SK-N-SH (cell line): ENCODE measurements around the gene SNAP25. TPM values are rescaled to one million over a fixed set of nuclear protein-coding genes. Genes with fewer than 3 reads are reported as not detected.

ENCODE experiments used
- CTCF ChIA-PET: fragments of 300-600, 350-600 bp; formaldehyde crosslinking; extraction: SDS; loops from one replicate; lab custom pipeline; 2021; lab: Yijun Ruan, JAX
- POLR2A ChIA-PET: fragments of 350-600 bp; sonication (Branson Sonifier 250); formaldehyde crosslinking; extraction: SDS; loops from one replicate; lab custom pipeline; 2020; ENCODE audit warnings: antibody characterized with exemption, inconsistent platforms; lab: Yijun Ruan, JAX
- DNase-seq: peaks from one replicate; pipeline ENCODE4 v3.0.0; 2012
- H2AFZ ChIP-seq: fragments of 200-600 bp; sonication (generic); 2 replicates; pipeline ENCODE4 v1.8.1; 2016; ENCODE audit warnings: antibody characterized with exemption, mild to moderate bottlenecking, low read depth
- H3F3A ChIP-seq: fragments of 200-600 bp; sonication (generic); replicated peaks from 2 replicates; pipeline ENCODE3; 2016; ENCODE audit warnings: antibody characterized with exemption, mild to moderate bottlenecking; ENCODE audit not compliant: insufficient read depth
- H3K27ac ChIP-seq, 2 experiments: fragments of 200-500 bp in 1 of 2; fragments of 200-600 bp in 1 of 2; sonication (Bioruptor generic) in 1 of 2; sonication (generic), shearing (Covaris generic) in 1 of 2; 2 replicates each; pipeline versions ENCODE4 v1.5.1 to v1.6.1; 2014 to 2016; ENCODE audit warnings: low read depth in 2 of 2, inconsistent platforms in 1 of 2, low read length in 1 of 2, mild to moderate bottlenecking in 1 of 2, mixed read lengths in 1 of 2
- H3K27me3 ChIP-seq: fragments of 200-600 bp; sonication (generic), shearing (Covaris generic); 2 replicates; pipeline ENCODE4 v1.6.1; 2016; ENCODE audit warnings: mixed run types; ENCODE audit not compliant: insufficient read depth
- H3K36me3 ChIP-seq, 2 experiments: fragments of 200-500 bp in 1 of 2; fragments of 200-600 bp in 1 of 2; sonication (Bioruptor generic) in 1 of 2; sonication (generic) in 1 of 2; replicated peaks in 1 of 2; 2 replicates each; pipeline versions ENCODE3 to v1.5.1; 2014 to 2016; ENCODE audit warnings: low read length in 1 of 2, mild to moderate bottlenecking in 1 of 2; ENCODE audit not compliant: insufficient read depth in 2 of 2, control insufficient read depth in 1 of 2
- H3K4me1 ChIP-seq, 2 experiments: fragments of 200-500 bp in 1 of 2; fragments of 200-600 bp in 1 of 2; sonication (Bioruptor generic) in 1 of 2; sonication (generic), shearing (Covaris generic) in 1 of 2; 2 replicates each; pipeline versions ENCODE4 v1.5.1 to v1.6.1; 2014 to 2016; ENCODE audit warnings: low read depth in 1 of 2, low read length in 1 of 2, mixed run types in 1 of 2; ENCODE audit not compliant: insufficient read depth in 2 of 2, control insufficient read depth in 1 of 2
- H3K4me2 ChIP-seq: fragments of 200-600 bp; sonication (generic), shearing (Covaris generic); 2 replicates; pipeline ENCODE4 v1.6.1; 2017; ENCODE audit warnings: mixed run types
- H3K4me3 ChIP-seq, 2 experiments: fragments of 200-500 bp in 1 of 2; fragments of 200-600 bp in 1 of 2; sonication (Bioruptor generic) in 1 of 2; sonication (generic), shearing (Covaris generic) in 1 of 2; 2 replicates each; pipeline versions ENCODE4 v1.5.1 to v1.8.1; 2014 to 2016; ENCODE audit warnings: low read depth in 2 of 2, inconsistent platforms in 1 of 2, low read length in 1 of 2, mild to moderate bottlenecking in 1 of 2, mixed read lengths in 1 of 2, moderate library complexity in 1 of 2
- H3K79me2 ChIP-seq: fragments of 200-600 bp; sonication (generic); 2 replicates; pipeline ENCODE4 v1.8.1; 2017; ENCODE audit warnings: mild to moderate bottlenecking; ENCODE audit not compliant: insufficient read depth
- H3K9ac ChIP-seq: fragments of 200-600 bp; sonication (generic); 2 replicates; pipeline ENCODE4 v1.6.1; 2017; ENCODE audit warnings: mixed run types
- H3K9me2 ChIP-seq: fragments of 200-600 bp; sonication (generic); 2 replicates; pipeline ENCODE4 v1.6.1; 2017; ENCODE audit warnings: mixed run types
- H3K9me3 ChIP-seq: fragments of 200-600 bp; sonication (generic); 2 replicates; pipeline ENCODE4 v1.6.1; 2017; ENCODE audit warnings: mixed run types, mild to moderate bottlenecking, moderate library complexity
- H4K20me1 ChIP-seq: fragments of 200-600 bp; sonication (generic); 2 replicates; pipeline ENCODE4 v1.6.1; 2017; ENCODE audit warnings: mild to moderate bottlenecking, mixed run types; ENCODE audit not compliant: insufficient read depth
- ELF1 ChIP-seq: IDR thresholded peaks from 2 replicates; pipeline ENCODE4 v1.4.0; 2012
- EP300 ChIP-seq, 2 experiments: IDR thresholded peaks; 2 replicates each; pipeline versions ENCODE4 v1.4.0 to v1.6.1; 2012; ENCODE audit warnings: borderline replicate concordance in 1 of 2, low read depth in 1 of 2, low read length in 1 of 2
- EZH2phosphoT487 ChIP-seq: fragments of 200-600 bp; sonication (generic); IDR thresholded peaks from 2 replicates; pipeline ENCODE4 v1.6.1; 2017; ENCODE audit warnings: low read depth, mixed run types, mild to moderate bottlenecking, antibody characterized with exemption, moderate library complexity, borderline replicate concordance
- GATA2 ChIP-seq: sonication (generic); formaldehyde crosslinking; IDR thresholded peaks from 2 replicates; pipeline ENCODE4 v1.5.0; 2020; ENCODE audit warnings: mild to moderate bottlenecking, missing genetic modification reagents
- MEF2A ChIP-seq: IDR thresholded peaks from 2 replicates; pipeline ENCODE4 v1.4.0; 2012; ENCODE audit warnings: low read depth, borderline replicate concordance
- MXI1 ChIP-seq: IDR thresholded peaks from 2 replicates; pipeline ENCODE4 v1.6.1; 2012; ENCODE audit warnings: mild to moderate bottlenecking, low read depth, low read length, improper control_type of control experiment
- NRF1 ChIP-seq: IDR thresholded peaks from 2 replicates; pipeline ENCODE4 v1.6.1; 2012; ENCODE audit warnings: low read depth, mild to moderate bottlenecking, low read length
- POLR2AphosphoS5 ChIP-seq: IDR thresholded peaks from 2 replicates; pipeline ENCODE4 v1.6.1; 2012; ENCODE audit warnings: low read depth, low read length
- RCOR1 ChIP-seq: fragments of 150-350 bp; IDR thresholded peaks from 2 replicates; pipeline ENCODE4 v1.6.1; 2017; ENCODE audit warnings: antibody characterized with exemption, low read length
- RFX5 ChIP-seq: IDR thresholded peaks from 2 replicates; pipeline ENCODE4 v1.6.1; 2012; ENCODE audit warnings: mild to moderate bottlenecking, improper control_type of control experiment, low read length
- RXRA ChIP-seq: IDR thresholded peaks from 2 replicates; pipeline ENCODE4 v1.4.0; 2012; ENCODE audit warnings: low read depth, mild to moderate bottlenecking, borderline replicate concordance
- SIN3A ChIP-seq: IDR thresholded peaks from 2 replicates; pipeline ENCODE4 v1.6.1; 2012; ENCODE audit warnings: low read depth, mild to moderate bottlenecking, low read length, moderate library complexity, borderline replicate concordance
- TAF1 ChIP-seq: IDR thresholded peaks from 2 replicates; pipeline ENCODE4 v1.6.1; 2012; ENCODE audit warnings: low read depth, mild to moderate bottlenecking, low read length, moderate library complexity, borderline replicate concordance
- YY1 ChIP-seq: IDR thresholded peaks from 2 replicates; pipeline ENCODE4 v1.4.0; 2012; ENCODE audit warnings: low read depth, mild to moderate bottlenecking
- WGBS: methylation state at CpG from one replicate; pipeline ENCODE4 v1.1.6; 2017; ENCODE audit warnings: low lambda C conversion rate; 5-methylcytosine and 5-hydroxymethylcytosine counted together
- polyA plus RNA-seq, 3 experiments: library from polyadenylated mRNA; depleted of rRNA; stranded (reverse); fragments of >200 nt; gene quantifications; 2 replicates each; pipeline ENCODE4 v1.2.3, GENCODE V29; 2012
- TF ChIP-seq, protein P1 (sequence below): IDR thresholded peaks from 2 replicates; pipeline ENCODE4 v1.6.1; 2012; ENCODE audit warnings: mild to moderate bottlenecking, low read depth, low read length, moderate library complexity
- TF ChIP-seq, protein P2 (sequence below): IDR thresholded peaks from 2 replicates; pipeline ENCODE4 v1.4.0; 2012; ENCODE audit warnings: low read depth, borderline replicate concordance
- TF ChIP-seq, protein P3 (sequence below): IDR thresholded peaks from 2 replicates; pipeline ENCODE4; 2012
- TF ChIP-seq, protein P4 (sequence below): IDR thresholded peaks from 2 replicates; pipeline ENCODE4 v1.4.0; 2012; ENCODE audit warnings: low read depth
- TF ChIP-seq, protein P5 (sequence below): fragments of 150-350 bp; IDR thresholded peaks from 2 replicates; pipeline ENCODE4 v1.6.1; 2016; ENCODE audit warnings: mild to moderate bottlenecking, low read depth, low read length

The SNAP25 gene
- polyA plus RNA-seq, 1 of the 3 experiments (the other 2 are of a cell fraction), result 42.4 TPM

DNA sequence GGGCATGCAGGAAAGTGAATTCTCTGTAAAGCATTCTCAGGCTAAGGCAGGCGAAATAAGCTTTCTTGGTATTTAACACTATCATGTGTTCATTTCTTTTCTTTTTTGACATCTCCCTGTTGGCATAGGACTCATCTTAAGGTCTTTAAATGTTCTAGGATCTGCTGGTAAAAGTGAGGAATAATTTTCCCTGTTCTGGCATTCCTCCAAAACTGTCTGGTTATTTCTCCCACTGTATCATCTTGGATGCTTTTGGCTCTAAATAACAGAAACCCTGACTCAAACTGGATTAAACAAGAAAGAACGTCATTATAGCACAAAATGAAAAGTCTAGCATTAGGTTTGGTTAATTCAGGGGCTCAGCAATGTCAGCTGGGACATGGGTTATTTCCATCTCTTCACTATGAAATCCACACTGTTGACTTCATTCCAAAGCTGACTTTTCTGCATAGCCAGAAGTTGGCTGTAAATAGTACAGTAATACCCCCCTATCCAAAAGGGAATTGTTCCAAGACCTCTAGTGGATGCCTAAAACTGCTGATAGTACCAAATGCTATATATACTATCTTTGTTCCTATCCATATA is 37.9 kb upstream of the SNAP25 start (continued):
- TF ChIP-seq RXRA (no peak), EZH2phosphoT487 (no peak)

DNA sequence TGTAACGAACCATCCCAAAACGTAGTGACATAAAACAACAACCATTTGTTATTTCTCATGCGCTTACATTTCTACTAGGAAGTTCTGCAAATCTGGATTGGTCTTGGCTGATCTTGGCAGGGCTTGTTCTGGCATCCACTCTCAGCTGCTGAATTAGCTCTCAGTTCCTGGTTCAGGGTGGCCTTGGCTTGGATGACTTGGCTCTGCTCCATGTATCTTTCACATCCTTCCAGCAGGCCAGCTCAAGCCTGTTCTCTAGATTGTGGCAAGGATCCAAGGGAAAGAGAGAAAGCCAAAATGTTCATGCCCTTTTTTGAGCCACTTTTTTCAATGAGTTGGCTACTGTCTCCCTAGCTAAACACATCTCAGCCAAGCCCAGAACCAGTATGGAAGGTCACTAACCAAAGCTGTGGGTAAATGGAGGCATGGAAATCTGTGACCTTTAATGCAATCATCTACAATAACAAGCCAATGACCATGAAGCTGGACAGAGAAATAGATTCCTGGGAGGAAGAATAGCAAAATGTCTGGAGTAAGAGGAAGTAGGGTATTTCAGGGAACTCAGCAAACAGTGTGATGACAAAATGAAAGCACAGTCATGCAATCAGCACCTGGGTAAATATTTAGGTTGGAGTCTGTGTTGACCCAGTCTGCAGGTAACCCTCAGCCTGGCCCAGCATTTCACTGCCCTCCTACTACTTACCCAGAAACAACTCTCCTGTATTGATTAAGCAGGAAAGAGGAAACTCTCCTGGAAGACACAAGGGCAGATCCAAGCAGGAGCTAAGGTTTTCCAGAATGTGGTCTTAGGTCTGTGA is 32.7 kb upstream of the SNAP25 start:
- H3K4me1 ChIP-seq, result peaks cover 0 to 5% of the 10 kb centered on the region in 2 experiments; a peak in 1 of 4 replicates
- H4K20me1 ChIP-seq, result no peaks in the 10 kb centered on the region
- H3K79me2 ChIP-seq, result no peaks in the 10 kb centered on the region
- TF ChIP-seq, protein P1, sequence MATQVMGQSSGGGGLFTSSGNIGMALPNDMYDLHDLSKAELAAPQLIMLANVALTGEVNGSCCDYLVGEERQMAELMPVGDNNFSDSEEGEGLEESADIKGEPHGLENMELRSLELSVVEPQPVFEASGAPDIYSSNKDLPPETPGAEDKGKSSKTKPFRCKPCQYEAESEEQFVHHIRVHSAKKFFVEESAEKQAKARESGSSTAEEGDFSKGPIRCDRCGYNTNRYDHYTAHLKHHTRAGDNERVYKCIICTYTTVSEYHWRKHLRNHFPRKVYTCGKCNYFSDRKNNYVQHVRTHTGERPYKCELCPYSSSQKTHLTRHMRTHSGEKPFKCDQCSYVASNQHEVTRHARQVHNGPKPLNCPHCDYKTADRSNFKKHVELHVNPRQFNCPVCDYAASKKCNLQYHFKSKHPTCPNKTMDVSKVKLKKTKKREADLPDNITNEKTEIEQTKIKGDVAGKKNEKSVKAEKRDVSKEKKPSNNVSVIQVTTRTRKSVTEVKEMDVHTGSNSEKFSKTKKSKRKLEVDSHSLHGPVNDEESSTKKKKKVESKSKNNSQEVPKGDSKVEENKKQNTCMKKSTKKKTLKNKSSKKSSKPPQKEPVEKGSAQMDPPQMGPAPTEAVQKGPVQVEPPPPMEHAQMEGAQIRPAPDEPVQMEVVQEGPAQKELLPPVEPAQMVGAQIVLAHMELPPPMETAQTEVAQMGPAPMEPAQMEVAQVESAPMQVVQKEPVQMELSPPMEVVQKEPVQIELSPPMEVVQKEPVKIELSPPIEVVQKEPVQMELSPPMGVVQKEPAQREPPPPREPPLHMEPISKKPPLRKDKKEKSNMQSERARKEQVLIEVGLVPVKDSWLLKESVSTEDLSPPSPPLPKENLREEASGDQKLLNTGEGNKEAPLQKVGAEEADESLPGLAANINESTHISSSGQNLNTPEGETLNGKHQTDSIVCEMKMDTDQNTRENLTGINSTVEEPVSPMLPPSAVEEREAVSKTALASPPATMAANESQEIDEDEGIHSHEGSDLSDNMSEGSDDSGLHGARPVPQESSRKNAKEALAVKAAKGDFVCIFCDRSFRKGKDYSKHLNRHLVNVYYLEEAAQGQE, result no peak
- no peak for TF ChIP-seq ELF1
- TF ChIP-seq YY1, result no peak
- no peak for TF ChIP-seq GATA2 (CRISPR knock-in tag)
- no peak for TF ChIP-seq SIN3A
- TF ChIP-seq POLR2AphosphoS5, result no peak
- TF ChIP-seq, protein P2, sequence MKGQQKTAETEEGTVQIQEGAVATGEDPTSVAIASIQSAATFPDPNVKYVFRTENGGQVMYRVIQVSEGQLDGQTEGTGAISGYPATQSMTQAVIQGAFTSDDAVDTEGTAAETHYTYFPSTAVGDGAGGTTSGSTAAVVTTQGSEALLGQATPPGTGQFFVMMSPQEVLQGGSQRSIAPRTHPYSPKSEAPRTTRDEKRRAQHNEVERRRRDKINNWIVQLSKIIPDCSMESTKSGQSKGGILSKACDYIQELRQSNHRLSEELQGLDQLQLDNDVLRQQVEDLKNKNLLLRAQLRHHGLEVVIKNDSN, result no peak
- no peak for TF ChIP-seq RXRA
- TF ChIP-seq NRF1, result no peak
- TF ChIP-seq, protein P3, sequence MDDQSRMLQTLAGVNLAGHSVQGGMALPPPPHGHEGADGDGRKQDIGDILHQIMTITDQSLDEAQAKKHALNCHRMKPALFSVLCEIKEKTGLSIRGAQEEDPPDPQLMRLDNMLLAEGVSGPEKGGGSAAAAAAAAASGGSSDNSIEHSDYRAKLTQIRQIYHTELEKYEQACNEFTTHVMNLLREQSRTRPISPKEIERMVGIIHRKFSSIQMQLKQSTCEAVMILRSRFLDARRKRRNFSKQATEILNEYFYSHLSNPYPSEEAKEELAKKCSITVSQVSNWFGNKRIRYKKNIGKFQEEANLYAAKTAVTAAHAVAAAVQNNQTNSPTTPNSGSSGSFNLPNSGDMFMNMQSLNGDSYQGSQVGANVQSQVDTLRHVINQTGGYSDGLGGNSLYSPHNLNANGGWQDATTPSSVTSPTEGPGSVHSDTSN, result no peak
- TF ChIP-seq MEF2A, result no peak
- TF ChIP-seq TAF1, result no peak
- TF ChIP-seq MXI1, result no peak
- TF ChIP-seq RFX5, result no peak
- TF ChIP-seq, protein P4, sequence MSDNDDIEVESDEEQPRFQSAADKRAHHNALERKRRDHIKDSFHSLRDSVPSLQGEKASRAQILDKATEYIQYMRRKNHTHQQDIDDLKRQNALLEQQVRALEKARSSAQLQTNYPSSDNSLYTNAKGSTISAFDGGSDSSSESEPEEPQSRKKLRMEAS, result no peak
- TF ChIP-seq EP300 (IDR thresholded peaks at IDR 0.05; ENCODE audit: borderline replicate concordance in 1 of 2, low read depth in 1 of 2, low read length in 1 of 2), result no peak
- TF ChIP-seq RCOR1, result no peak
- TF ChIP-seq, protein P5, sequence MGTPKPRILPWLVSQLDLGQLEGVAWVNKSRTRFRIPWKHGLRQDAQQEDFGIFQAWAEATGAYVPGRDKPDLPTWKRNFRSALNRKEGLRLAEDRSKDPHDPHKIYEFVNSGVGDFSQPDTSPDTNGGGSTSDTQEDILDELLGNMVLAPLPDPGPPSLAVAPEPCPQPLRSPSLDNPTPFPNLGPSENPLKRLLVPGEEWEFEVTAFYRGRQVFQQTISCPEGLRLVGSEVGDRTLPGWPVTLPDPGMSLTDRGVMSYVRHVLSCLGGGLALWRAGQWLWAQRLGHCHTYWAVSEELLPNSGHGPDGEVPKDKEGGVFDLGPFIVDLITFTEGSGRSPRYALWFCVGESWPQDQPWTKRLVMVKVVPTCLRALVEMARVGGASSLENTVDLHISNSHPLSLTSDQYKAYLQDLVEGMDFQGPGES, result no peak
- H3K4me2 ChIP-seq, result no peak overlapping the region
- H3K9me3 ChIP-seq, result no peaks in the 10 kb centered on the region
- no peak for DNase-seq
- H3K27me3 ChIP-seq, result no peaks in the 10 kb centered on the region
- WGBS, result 82% methylated on average over 3 of the region's 3 CpGs
- H3K9me2 ChIP-seq, result no peaks in the 10 kb centered on the region
- H3K36me3 ChIP-seq, result no peaks in the 10 kb centered on the region
- CTCF ChIA-PET, result interaction anchor here (0.7 kb wide), 1 partner anchor 181 kb away, joined by 3 read pairs; no protein-coding TSS in a partner anchor
- H3K27ac ChIP-seq, result no peak overlapping the region
- POLR2A ChIA-PET, result no interaction called here
- H3K4me3 ChIP-seq, result no peak overlapping the region
- no peak overlapping the region for H2AFZ ChIP-seq
- no peaks in the 10 kb centered on the region for H3F3A ChIP-seq
- no peak overlapping the region for H3K9ac ChIP-seq
